Hepatocyte (in vitro differentiated cells): Measurements from ENCODE around the gene TMEM131.
"Not testable (repeated sequence)": the region's sequence is repeated elsewhere in the genome, so short reads cannot be mapped to it uniquely, and the experiment has no call there.

Experiments
- CTCF ChIP-seq: fragments of 200-600 bp; sonication (generic); IDR thresholded peaks from 2 replicates; pipeline ENCODE4 v1.5.1; 2016; ENCODE audit warnings: antibody characterized with exemption, mild to moderate bottlenecking; ENCODE audit not compliant: poor library complexity
- EZH2 ChIP-seq: fragments of 200-600 bp; sonication (generic); IDR thresholded peaks from 2 replicates; pipeline ENCODE4 v1.6.1; 2016; ENCODE audit warnings: antibody characterized with exemption, mild to moderate bottlenecking, borderline replicate concordance
- EZH2phosphoT487 ChIP-seq: fragments of 200-600 bp; sonication (generic); IDR thresholded peaks from one replicate; pipeline ENCODE4 v1.6.1; 2018; ENCODE audit warnings: antibody characterized with exemption, mild to moderate bottlenecking, low read depth, moderate library complexity; ENCODE audit not compliant: unreplicated experiment, severe bottlenecking

- not testable (repeated sequence) for TF ChIP-seq CTCF, EZH2, EZH2phosphoT487
Observed at GRCh38 chr2:97846716-97847115, 149.0 kb downstream of the TMEM131 start.
